Transverse colon (tissue), 4 donors: Measurements from ENCODE around the gene XRCC5. TPM values are rescaled to one million over a fixed set of nuclear protein-coding genes. Genes with fewer than 3 reads are reported as not detected.

Experiments
- DNase-seq: peaks from one replicate; pipeline ENCODE4 v3.0.0-alpha.2; 2019
- H3K27ac ChIP-seq, 4 donors: fragments of 200-600 bp; sonication (generic); 2 replicates each; pipeline ENCODE4 v1.5.1; 2016 to 2018; ENCODE audit warnings: inconsistent platforms in 4 of 4
- H3K27me3 ChIP-seq: fragments of 200-600 bp; sonication (generic); 2 replicates; pipeline ENCODE4 v1.5.1; 2017; ENCODE audit warnings: inconsistent platforms
- H3K36me3 ChIP-seq, 4 donors: fragments of 200-600 bp; sonication (generic); 2 replicates each; pipeline ENCODE4 v1.5.1; 2017 to 2019; ENCODE audit warnings: inconsistent platforms in 4 of 4
- H3K4me1 ChIP-seq, 4 donors: fragments of 200-600 bp; sonication (generic); 2 replicates each; pipeline ENCODE4 v1.5.1; 2017 to 2020; ENCODE audit warnings: inconsistent platforms in 4 of 4
- H3K4me3 ChIP-seq, 4 donors: fragments of 200-600 bp; sonication (generic); 1 replicate in 1 of 4; 2 replicates in 3 of 4; pipeline versions ENCODE4 v1.5.1 to v1.6.1; 2017 to 2019; ENCODE audit warnings: inconsistent platforms in 4 of 4
- H3K9me3 ChIP-seq, 2 donors: fragments of 200-600 bp; sonication (generic); 2 replicates each; pipeline ENCODE4 v1.5.1; 2017 to 2019; ENCODE audit warnings: inconsistent platforms in 2 of 2
- CTCF ChIP-seq, 5 experiments: fragments of 200-600 bp in 3 of 5; fragments of 450-650 bp in 2 of 5; sonication (generic) in 3 of 5; IDR thresholded peaks; 1 replicate in 2 of 5; 2 replicates in 3 of 5; pipeline ENCODE4 v1.5.1; 2016 to 2017; ENCODE audit warnings: antibody characterized with exemption in 5 of 5, inconsistent platforms in 3 of 5, mild to moderate bottlenecking in 2 of 5, moderate library complexity in 1 of 5
- EP300 ChIP-seq: sonication (generic); formaldehyde crosslinking; IDR thresholded peaks from one replicate; pipeline ENCODE4 v1.6.1; 2017; ENCODE audit warnings: antibody characterized with exemption, low read depth
- POLR2A ChIP-seq: fragments of 450-650 bp; IDR thresholded peaks from one replicate; pipeline ENCODE4 v1.6.1; 2016; ENCODE audit warnings: antibody characterized with exemption, mild to moderate bottlenecking, moderate library complexity
- POLR2AphosphoS5 ChIP-seq, 3 donors: sonication (generic); formaldehyde crosslinking; IDR thresholded peaks; one replicate each; pipeline ENCODE4 v1.6.1; 2016; ENCODE audit warnings: antibody characterized with exemption in 3 of 3
- WGBS, 2 donors: methylation state at CpG; one replicate each; pipeline ENCODE4 v1.1.5; 2018; ENCODE audit warnings: low coverage in 1 of 2; 5-methylcytosine and 5-hydroxymethylcytosine counted together
- in situ Hi-C, 4 donors: fragments of 200-750 bp; cut with MboI; loops; one replicate each; pipeline versions ENCODE4 v1.15.0 to v1.15.1; 2017; ENCODE audit warnings: low sequenced_read_pairs in 3 of 4, low pct_ligation_motif_present in 1 of 4, low pct_unique_long_range_greater_than_20kb in 1 of 4
- intact Hi-C: fragments of 100-400 bp; cut with DNase I; formaldehyde crosslinking; loops from one replicate; pipeline ENCODE4 v1.15.1; 2023; ENCODE audit warnings: low total_unique reads
- total RNA-seq, 4 donors: library from RNA; depleted of rRNA; stranded (reverse); fragments of >200 nt; gene quantifications; one replicate each; pipeline ENCODE4 v1.1.0, GENCODE V29; 2016

Gene XRCC5
- total RNA-seq, 4 donors from 2014 or later: 75.6 to 120 (median 101) TPM

DNA sequence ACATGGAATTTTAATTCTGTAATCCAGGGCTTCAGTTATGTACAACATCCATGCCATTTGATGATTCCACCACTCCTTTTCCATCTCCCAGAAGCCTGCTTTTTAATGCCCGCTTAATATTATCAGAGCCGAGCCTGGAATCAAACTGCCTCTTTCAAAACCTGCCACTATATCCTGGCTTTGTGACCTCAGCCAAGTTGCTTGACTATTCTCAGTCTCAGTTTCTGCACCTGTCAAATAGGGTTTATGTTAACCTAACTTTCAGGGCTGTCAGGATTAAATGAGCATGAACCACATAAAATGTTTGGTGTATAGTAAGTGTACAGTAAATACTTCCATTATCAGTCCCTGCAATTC is 108.7 kb downstream of the XRCC5 start:
- intact Hi-C loops: no loop called here

DNA sequence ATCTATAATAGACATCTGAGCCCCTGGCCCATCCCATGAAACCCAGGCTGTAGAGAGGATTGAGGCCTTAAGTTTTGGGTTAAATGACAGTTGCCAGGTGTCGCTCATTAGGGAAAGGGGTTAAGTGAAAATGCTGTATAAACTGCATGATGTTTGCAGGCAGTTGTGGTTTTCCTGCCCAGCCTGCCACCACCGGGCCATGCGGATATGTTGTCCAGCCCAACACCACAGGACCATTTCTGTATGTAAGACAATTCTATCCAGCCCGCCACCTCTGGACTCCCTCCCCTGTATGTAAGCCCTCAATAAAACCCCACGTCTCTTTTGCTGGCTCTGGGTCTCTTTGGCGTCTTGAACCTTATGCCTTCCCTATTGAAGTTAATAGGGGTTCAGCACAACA is 110.7 kb downstream of the XRCC5 start:
- H3K27me3 ChIP-seq: no peaks in the 10 kb centered on the region
- H3K27ac ChIP-seq: no peak overlapping the region
- intact Hi-C loops: no loop called here
- no peaks in the 10 kb centered on the region for H3K36me3 ChIP-seq
- WGBS, 2 donors: 81 to 82% methylated on average over 5 to 6 of the region's 6 CpGs
- TF ChIP-seq EP300 (no peak), POLR2A (no peak)
- DNase-seq: no peak
- in situ Hi-C loops: no loop called here
- no peaks in the 10 kb centered on the region for H3K9me3 ChIP-seq
- H3K4me1 ChIP-seq: peaks cover 0 to 7% (median 0%) of the 10 kb centered on the region in 4 donors
- no peak overlapping the region for H3K4me3 ChIP-seq

More for the DNA sequence above, 108.7 kb downstream of the XRCC5 start:
- WGBS, 2 donors: 68 to 100% methylated on average over 2 of the region's 2 CpGs
- peaks cover 0 to 7% (median 0%) of the 10 kb centered on the region in 4 donors for H3K4me1 ChIP-seq
- H3K36me3 ChIP-seq: no peaks in the 10 kb centered on the region
- in situ Hi-C loops: no loop called here
- H3K27me3 ChIP-seq: no peaks in the 10 kb centered on the region
- H3K4me3 ChIP-seq: no peak overlapping the region
- no peaks in the 10 kb centered on the region for H3K9me3 ChIP-seq
- DNase-seq: no peak
- no peak overlapping the region for H3K27ac ChIP-seq
- TF ChIP-seq POLR2A: no peak
- no peak for TF ChIP-seq CTCF (IDR thresholded peaks at IDR 0.05)
- no peak for TF ChIP-seq EP300
- TF ChIP-seq POLR2AphosphoS5 (IDR thresholded peaks at IDR 0.05): no peak

- no peaks in the 10 kb centered on the region for H3K36me3 ChIP-seq
- H3K27ac ChIP-seq: no peak overlapping the region
- H3K9me3 ChIP-seq: no peaks in the 10 kb centered on the region
- H3K27me3 ChIP-seq: no peaks in the 10 kb centered on the region
- intact Hi-C loops: no loop called here
- WGBS, 2 donors: 85 to 89% methylated on average over 3 to 4 of the region's 4 CpGs
- TF ChIP-seq EP300 (no peak), CTCF (IDR thresholded peaks at IDR 0.05) (no peak), POLR2AphosphoS5 (IDR thresholded peaks at IDR 0.05) (no peak), POLR2A (no peak)
- H3K4me1 ChIP-seq: peaks cover 0 to 7% (median 0%) of the 10 kb centered on the region in 4 donors
- DNase-seq: no peak
- in situ Hi-C loops: no loop called here
- H3K4me3 ChIP-seq: no peak overlapping the region
Measured at GRCh38 chr2:216220976-216221375, 111.8 kb downstream of the XRCC5 start.

- Histone ChIP-seq H3K4me3 (no peak overlapping the region), H3K36me3 (no peaks in the 10 kb centered on the region), H3K27me3 (no peaks in the 10 kb centered on the region), H3K27ac (no peak overlapping the region), H3K9me3 (no peaks in the 10 kb centered on the region), H3K4me1 (peaks cover 0 to 7% (median 0%) of the 10 kb centered on the region in 4 donors)
- 62% methylated on average over 1 of the region's 1 CpG; no CpG with 5 or more reads in 1 of the 2 donors for WGBS, 2 donors
- no peak for DNase-seq
- in situ Hi-C loops: no loop called here
- TF ChIP-seq EP300 (no peak), CTCF (IDR thresholded peaks at IDR 0.05) (no peak), POLR2AphosphoS5 (IDR thresholded peaks at IDR 0.05) (no peak)
- intact Hi-C loops: no loop called here
Measured at GRCh38 chr2:216221811-216222210, 112.7 kb downstream of the XRCC5 start.

GRCh38 chr2:216222650-216223352 is 113.7 kb downstream of the XRCC5 start:
- H3K4me1 ChIP-seq: no peaks in the 10 kb centered on the region
- intact Hi-C loops: no loop called here
- in situ Hi-C loops: no loop called here
- 50 to 53% methylated on average over 3 to 4 of the region's 4 CpGs for WGBS, 2 donors
- H3K27ac ChIP-seq: no peak overlapping the region
- no peak overlapping the region for H3K4me3 ChIP-seq
- no peaks in the 10 kb centered on the region for H3K27me3 ChIP-seq
- DNase-seq: no peak
- H3K9me3 ChIP-seq: no peaks in the 10 kb centered on the region
- H3K36me3 ChIP-seq: no peaks in the 10 kb centered on the region
- no peak for TF ChIP-seq CTCF (IDR thresholded peaks at IDR 0.05)
- no peak for TF ChIP-seq POLR2A
- no peak for TF ChIP-seq EP300
- no peak for TF ChIP-seq POLR2AphosphoS5 (IDR thresholded peaks at IDR 0.05)
